Neuronal stem cell (in vitro differentiated cells): ENCODE measurements around the gene PDE7B.

Experiments used
- DNase-seq: peaks from one replicate; pipeline ENCODE4 v3.0.0-alpha.2; 2013; ENCODE audit warnings: low spot score
- H2AFZ ChIP-seq: one replicate; pipeline ENCODE4 v1.6.1; 2013; ENCODE audit warnings: mild to moderate bottlenecking, low read length, inconsistent platforms
- H2AK5ac ChIP-seq: 2 replicates; pipeline ENCODE4 v1.6.1; 2013; ENCODE audit warnings: low read depth, mild to moderate bottlenecking, inconsistent platforms, low read length, moderate library complexity, mixed read lengths
- H2BK120ac ChIP-seq: 2 replicates; pipeline ENCODE4 v1.6.1; 2013; ENCODE audit warnings: low read depth, mild to moderate bottlenecking, inconsistent platforms, low read length, moderate library complexity, mixed read lengths
- H2BK12ac ChIP-seq: one replicate; pipeline ENCODE4 v1.6.1; 2013; ENCODE audit warnings: low read length, inconsistent platforms
- H2BK15ac ChIP-seq: 2 replicates; pipeline ENCODE4 v1.6.1; 2013; ENCODE audit warnings: mild to moderate bottlenecking, low read length, inconsistent platforms, mixed read lengths
- H2BK5ac ChIP-seq: one replicate; pipeline ENCODE4 v1.6.1; 2013; ENCODE audit warnings: inconsistent platforms, mild to moderate bottlenecking, low read length, moderate library complexity
- H3K14ac ChIP-seq: one replicate; pipeline ENCODE4 v1.6.1; 2013; ENCODE audit warnings: low read length, inconsistent platforms
- H3K18ac ChIP-seq: 2 replicates; pipeline ENCODE4 v1.6.1; 2013; ENCODE audit warnings: low read length, inconsistent platforms
- H3K23ac ChIP-seq: 2 replicates; pipeline ENCODE4 v1.6.1; 2013; ENCODE audit warnings: low read depth, mild to moderate bottlenecking, mixed read lengths, low read length, inconsistent platforms; ENCODE audit not compliant: poor library complexity
- H3K27ac ChIP-seq: replicated peaks from 3 replicates; pipeline ENCODE4 v1.5.1; 2013; ENCODE audit warnings: low read length, inconsistent platforms
- H3K27me3 ChIP-seq, 3 experiments: 2 replicates each; pipeline ENCODE4 v1.6.1; 2013; ENCODE audit warnings: low read length in 3 of 3, mild to moderate bottlenecking in 2 of 3, inconsistent platforms in 1 of 3, low read depth in 1 of 3, mixed read lengths in 1 of 3, moderate library complexity in 1 of 3; ENCODE audit not compliant: control insufficient read depth in 3 of 3, insufficient read depth in 3 of 3
- H3K36me3 ChIP-seq, 2 donors: replicated peaks in 1 of 2; 2 replicates each; pipeline ENCODE4 v1.6.1; 2013; ENCODE audit warnings: low read length in 2 of 2; ENCODE audit not compliant: control insufficient read depth in 2 of 2, insufficient read depth in 2 of 2
- H3K4ac ChIP-seq: 2 replicates; pipeline ENCODE4 v1.6.1; 2013; ENCODE audit warnings: inconsistent platforms, mild to moderate bottlenecking, low read length, moderate library complexity
- H3K4me1 ChIP-seq, 2 donors: 1 replicate in 1 of 2; 2 replicates in 1 of 2; pipeline ENCODE4 v1.6.1; 2013; ENCODE audit warnings: low read length in 2 of 2, low read depth in 1 of 2; ENCODE audit not compliant: control insufficient read depth in 2 of 2, insufficient read depth in 1 of 2
- H3K4me2 ChIP-seq: one replicate; pipeline ENCODE4 v1.6.1; 2013; ENCODE audit warnings: mild to moderate bottlenecking, low read length, inconsistent platforms; ENCODE audit not compliant: insufficient read depth, poor library complexity, severe bottlenecking
- H3K4me3 ChIP-seq, 2 donors: 2 replicates each; pipeline ENCODE4 v1.5.1; 2013; ENCODE audit warnings: low read length in 2 of 2, mild to moderate bottlenecking in 2 of 2, inconsistent platforms in 1 of 2, moderate library complexity in 1 of 2
- H3K79me1 ChIP-seq: one replicate; pipeline ENCODE4 v1.6.1; 2013; ENCODE audit warnings: low read depth, mild to moderate bottlenecking, inconsistent platforms, low read length, moderate library complexity
- H3K9ac ChIP-seq: one replicate; pipeline ENCODE4 v1.6.1; 2013; ENCODE audit warnings: mild to moderate bottlenecking, low read depth, low read length, inconsistent platforms; ENCODE audit not compliant: poor library complexity
- H3K9me3 ChIP-seq, 2 donors: replicated peaks in 1 of 2; 2 replicates each; pipeline versions ENCODE3 to v1.6.1; 2013; ENCODE audit warnings: low read length in 2 of 2, mild to moderate bottlenecking in 2 of 2, inconsistent platforms in 1 of 2, low read depth in 1 of 2, mixed read lengths in 1 of 2, moderate library complexity in 1 of 2; ENCODE audit not compliant: control insufficient read depth in 2 of 2, insufficient read depth in 1 of 2
- H4K8ac ChIP-seq: one replicate; pipeline ENCODE4 v1.6.1; 2013; ENCODE audit warnings: low read depth, mild to moderate bottlenecking, inconsistent platforms, low read length, moderate library complexity
- H4K91ac ChIP-seq: one replicate; pipeline ENCODE4 v1.6.1; 2013; ENCODE audit warnings: low read length, low read depth, mild to moderate bottlenecking, inconsistent platforms; ENCODE audit not compliant: poor library complexity
- WGBS, 2 donors: extraction: QIAGEN DNeasy Blood & Tissue Kit; methylation state at CpG; one replicate each; pipeline ENCODE4 v1.1.7; 2013; ENCODE audit warnings: missing lambda C conversion rate in 2 of 2, mixed read lengths in 1 of 2; ENCODE audit not compliant: insufficient read length in 2 of 2, insufficient replicate concordance in 1 of 2; ENCODE audit errors: extremely low coverage in 2 of 2; 5-methylcytosine and 5-hydroxymethylcytosine counted together

The PDE7B gene

DNA sequence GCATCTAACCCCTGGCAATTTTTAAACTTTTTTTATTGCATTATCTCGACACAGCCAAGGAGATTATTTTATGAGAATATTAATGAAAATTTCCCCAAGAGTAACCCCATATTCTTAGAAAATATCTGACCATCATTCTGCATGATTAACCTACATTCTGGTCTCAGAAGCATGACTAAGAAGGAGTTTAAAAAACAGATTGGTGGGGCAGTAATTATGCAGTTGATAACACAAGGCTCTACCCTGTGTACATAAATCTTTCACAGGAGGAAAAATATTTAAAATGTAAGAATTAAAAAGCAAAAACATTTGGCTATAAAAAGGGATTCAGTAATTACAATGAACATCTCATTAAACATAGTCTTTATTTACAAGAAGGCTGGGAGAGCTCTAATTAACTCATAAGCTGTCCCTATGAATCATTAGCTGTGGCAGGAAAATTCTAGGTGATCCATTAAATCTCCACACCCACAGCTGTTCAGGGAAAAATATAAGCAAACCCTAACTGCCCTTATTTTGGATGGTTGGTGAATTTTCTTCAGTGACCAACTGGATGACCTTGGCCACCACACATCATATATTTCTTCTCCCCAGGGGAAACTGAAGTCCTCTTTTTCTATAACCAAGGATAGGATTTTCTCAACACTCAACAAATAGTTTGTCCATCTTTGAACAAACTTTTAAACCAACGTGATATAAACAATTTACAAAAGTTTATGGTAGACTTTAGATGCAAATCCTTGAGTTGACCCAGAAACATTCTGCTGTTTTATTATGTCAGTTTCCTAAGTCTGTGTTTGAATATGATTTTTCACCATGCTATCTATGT, 59.5 kb downstream of the PDE7B start:
- no peaks in the 10 kb centered on the region for H3K27me3 ChIP-seq
- no peak overlapping the region for H2BK15ac ChIP-seq
- H3K4me2 ChIP-seq = no peak overlapping the region
- H3K4me1 ChIP-seq = no peaks in the 10 kb centered on the region
- H3K36me3 ChIP-seq = no peaks in the 10 kb centered on the region
- H3K4me3 ChIP-seq = no peak overlapping the region
- H2AFZ ChIP-seq = no peak overlapping the region
- H3K79me1 ChIP-seq = no peaks in the 10 kb centered on the region
- H3K14ac ChIP-seq = no peak overlapping the region
- no peak overlapping the region for H3K9ac ChIP-seq
- no peak overlapping the region for H3K4ac ChIP-seq
- H3K9me3 ChIP-seq = no peaks in the 10 kb centered on the region
- no peak overlapping the region for H4K91ac ChIP-seq
- H2BK12ac ChIP-seq = no peak overlapping the region
- H2BK120ac ChIP-seq = no peak overlapping the region
- no peak for DNase-seq
- H3K27ac ChIP-seq = no peak overlapping the region
- no peak overlapping the region for H2BK5ac ChIP-seq
- no peak overlapping the region for H3K23ac ChIP-seq
- WGBS, 2 donors = no CpG with 5 or more reads among the region's 2 CpGs
- no peak overlapping the region for H2AK5ac ChIP-seq
- H3K18ac ChIP-seq = no peak overlapping the region
- H4K8ac ChIP-seq = no peak overlapping the region

DNA sequence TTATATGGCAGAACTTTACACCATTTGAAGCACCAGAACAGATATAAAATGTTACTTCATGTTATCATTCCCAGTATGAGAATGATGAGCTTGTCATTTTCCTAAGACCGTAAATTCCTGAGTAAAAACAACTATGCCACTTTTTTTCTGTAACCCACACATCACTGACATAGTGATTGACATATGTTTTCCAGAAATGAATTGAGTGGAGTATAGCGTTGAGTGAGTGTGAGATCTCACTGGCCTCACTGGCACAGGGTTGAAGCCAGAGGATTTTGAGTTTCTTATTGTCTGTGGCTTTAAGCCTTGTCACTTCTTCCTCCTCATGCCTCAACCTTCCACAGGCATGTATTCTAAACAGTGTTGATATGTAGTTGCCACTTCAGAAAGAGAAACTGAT, 62.3 kb downstream of the PDE7B start:
- Histone ChIP-seq H2BK15ac (no peak overlapping the region), H3K9ac (no peak overlapping the region), H3K4me2 (no peak overlapping the region), H3K4me1 (no peaks in the 10 kb centered on the region), H2AK5ac (no peak overlapping the region), H3K36me3 (no peaks in the 10 kb centered on the region), H4K8ac (no peak overlapping the region), H3K23ac (no peak overlapping the region), H4K91ac (no peak overlapping the region), H3K4me3 (no peak overlapping the region), H3K18ac (no peak overlapping the region), H2BK12ac (no peak overlapping the region), H3K79me1 (no peaks in the 10 kb centered on the region), H3K14ac (no peak overlapping the region), H3K27me3 (no peaks in the 10 kb centered on the region), H2BK120ac (no peak overlapping the region), H2AFZ (no peak overlapping the region), H3K4ac (no peak overlapping the region), H3K9me3 (no peaks in the 10 kb centered on the region), H2BK5ac (no peak overlapping the region), H3K27ac (no peak overlapping the region)
- no peak for DNase-seq
- no CpG with 5 or more reads among the region's 2 CpGs for WGBS, 2 donors

DNA sequence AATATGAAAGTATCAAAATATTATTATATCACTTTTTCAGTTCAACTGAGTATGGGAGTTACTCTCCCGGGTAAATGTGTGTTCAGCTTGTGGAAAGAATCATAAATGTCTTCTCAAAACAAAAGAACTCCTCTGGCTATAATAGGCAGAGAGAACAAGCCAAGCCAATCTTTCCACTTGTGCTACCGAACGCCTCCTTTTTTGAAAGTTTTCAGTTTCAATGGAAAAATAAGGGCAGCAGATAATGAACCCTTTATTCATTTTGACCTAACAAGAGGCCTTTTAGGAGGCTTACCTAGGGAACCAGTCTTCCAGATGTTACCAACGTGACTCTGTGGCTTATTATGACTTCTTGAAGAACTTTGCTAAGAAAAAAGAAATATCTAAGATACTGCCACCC, 67.5 kb downstream of the PDE7B start:
- Histone ChIP-seq H3K9me3 (no peaks in the 10 kb centered on the region), H3K4me1 (peaks cover 0 to 3% of the 10 kb centered on the region in 2 donors), H2BK12ac (no peak overlapping the region), H3K27ac (no peak overlapping the region), H2BK120ac (no peak overlapping the region), H2BK5ac (no peak overlapping the region), H3K4me3 (no peak overlapping the region), H3K27me3 (no peaks in the 10 kb centered on the region), H2BK15ac (no peak overlapping the region), H3K14ac (no peak overlapping the region), H3K23ac (no peak overlapping the region), H3K36me3 (no peaks in the 10 kb centered on the region), H2AK5ac (no peak overlapping the region), H3K4ac (no peak overlapping the region), H3K79me1 (no peaks in the 10 kb centered on the region), H3K18ac (no peak overlapping the region), H2AFZ (no peak overlapping the region), H4K91ac (no peak overlapping the region), H4K8ac (no peak overlapping the region), H3K4me2 (no peak overlapping the region), H3K9ac (no peak overlapping the region)
- no CpG with 5 or more reads among the region's 4 CpGs for WGBS, 2 donors
- DNase-seq = no peak

DNA sequence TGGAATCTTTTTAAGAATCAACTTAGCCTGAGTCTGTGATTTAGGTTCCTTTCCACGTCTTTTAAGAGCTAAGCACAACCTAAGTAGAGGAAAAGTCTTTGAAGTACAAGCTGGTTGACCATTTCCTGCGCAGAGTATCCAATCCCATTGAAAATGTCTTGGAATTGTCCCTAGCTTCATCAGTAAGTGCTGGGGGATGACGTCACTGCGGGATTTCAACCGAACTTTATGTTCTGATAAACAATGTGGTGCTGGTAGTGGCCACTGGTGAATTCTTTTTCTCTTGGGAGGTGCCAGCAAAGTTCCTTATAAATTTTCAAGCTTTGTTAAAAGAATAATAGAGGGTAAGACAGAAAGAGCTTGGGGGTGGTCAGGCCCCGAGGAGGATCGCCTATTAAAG, 69.2 kb downstream of the PDE7B start:
- H4K91ac ChIP-seq = no peak overlapping the region
- H3K18ac ChIP-seq = no peak overlapping the region
- H3K9ac ChIP-seq = no peak overlapping the region
- no peak overlapping the region for H2BK12ac ChIP-seq
- H3K4me2 ChIP-seq = no peak overlapping the region
- no CpG with 5 or more reads among the region's 7 CpGs for WGBS, 2 donors
- H3K4ac ChIP-seq = no peak overlapping the region
- no peaks in the 10 kb centered on the region for H3K36me3 ChIP-seq
- peaks cover 0 to 3% of the 10 kb centered on the region in 2 donors for H3K4me1 ChIP-seq
- H2AFZ ChIP-seq = peak overlapping the region; percentile 32
- H3K9me3 ChIP-seq = no peaks in the 10 kb centered on the region
- H3K27ac ChIP-seq = no peak overlapping the region
- no peak overlapping the region for H4K8ac ChIP-seq
- no peak overlapping the region for H2BK15ac ChIP-seq
- H3K14ac ChIP-seq = no peak overlapping the region
- no peaks in the 10 kb centered on the region for H3K79me1 ChIP-seq
- H3K4me3 ChIP-seq = no peak overlapping the region
- DNase-seq = no peak
- H2AK5ac ChIP-seq = no peak overlapping the region
- H2BK5ac ChIP-seq = no peak overlapping the region
- no peak overlapping the region for H3K23ac ChIP-seq
- H3K27me3 ChIP-seq = no peaks in the 10 kb centered on the region
- no peak overlapping the region for H2BK120ac ChIP-seq
